WTC11 (cell line): Measurements from ENCODE around the gene DRD2. TPM values are rescaled to one million over a fixed set of nuclear protein-coding genes. Genes with fewer than 3 reads are reported as not detected.

Experiments used
- ATAC-seq: fragments of 200-7000 bp; cut with Tn5 transposase; 2 replicates; pipeline ENCODE4 v1.10.0; 2021; ENCODE audit warnings: mild to moderate bottlenecking, moderate library complexity
- CTCF ChIA-PET: fragments of 300-600 bp; sonication (Branson Sonifier 250); formaldehyde crosslinking; loops from one replicate; lab custom pipeline; 2021; ENCODE audit warnings: antibody characterized with exemption; lab: Charles Lee
- POLR2A ChIA-PET: fragments of 350-600 bp; sonication (Branson Sonifier 250); formaldehyde crosslinking; loops from one replicate; lab custom pipeline; 2021; ENCODE audit warnings: antibody characterized with exemption; lab: Charles Lee
- DNase-seq: peaks from one replicate; pipeline ENCODE4 v3.0.0; 2021; ENCODE audit warnings: low spot score
- H3K27ac Mint-ChIP-seq: 2 replicates; pipeline ENCODE4 v1.8.0; 2021; ENCODE audit warnings: mixed read lengths
- H3K27me3 Mint-ChIP-seq: 2 replicates; pipeline ENCODE4 v1.8.0; 2021; ENCODE audit warnings: low read depth, mild to moderate bottlenecking, moderate library complexity, mixed read lengths
- H3K36me3 Mint-ChIP-seq: 2 replicates; pipeline ENCODE4 v1.8.0; 2021; ENCODE audit warnings: mixed read lengths
- H3K4me1 Mint-ChIP-seq: 2 replicates; pipeline ENCODE4 v1.8.0; 2022; ENCODE audit warnings: mixed read lengths
- H3K4me3 Mint-ChIP-seq: 2 replicates; pipeline ENCODE4 v1.8.0; 2021; ENCODE audit warnings: mild to moderate bottlenecking, moderate library complexity, mixed read lengths
- H3K9me3 Mint-ChIP-seq: 2 replicates; pipeline ENCODE4 v1.8.0; 2021; ENCODE audit warnings: mixed read lengths
- FOXJ3 ChIP-seq: sonication (generic); formaldehyde crosslinking; IDR thresholded peaks from 2 replicates; pipeline ENCODE4 v1.9.0; 2021; ENCODE audit warnings: missing genetic modification reagents, mild to moderate bottlenecking, borderline replicate concordance
- GTF2I ChIP-seq: fragments of 250-450 bp; sonication (Bioruptor Pico); conservative IDR thresholded peaks from 2 replicates; pipeline ENCODE4 v1.4.0; 2021; ENCODE audit warnings: mild to moderate bottlenecking
- JAZF1 ChIP-seq: fragments of 250-450 bp; sonication (Bioruptor Pico); IDR thresholded peaks from 2 replicates; pipeline ENCODE4 v1.9.0; 2021; ENCODE audit warnings: moderate library complexity, mild to moderate bottlenecking, inconsistent platforms
- JUN ChIP-seq: sonication (generic); formaldehyde crosslinking; IDR thresholded peaks from 2 replicates; pipeline ENCODE4 v1.8.0; 2023; ENCODE audit warnings: mild to moderate bottlenecking, missing genetic modification reagents
- NR2C2 ChIP-seq: sonication (generic); formaldehyde crosslinking; IDR thresholded peaks from 2 replicates; pipeline ENCODE4 v1.8.0; 2022; ENCODE audit warnings: mild to moderate bottlenecking, missing genetic modification reagents
- SP1 ChIP-seq: sonication (generic); formaldehyde crosslinking; conservative IDR thresholded peaks from 2 replicates; pipeline ENCODE4 v1.8.1; 2022; ENCODE audit warnings: missing genetic modification reagents
- ZNF121 ChIP-seq: sonication (generic); formaldehyde crosslinking; IDR thresholded peaks from 2 replicates; pipeline ENCODE4 v1.8.0; 2023; ENCODE audit warnings: missing genetic modification reagents
- ZNF219 ChIP-seq: sonication (generic); formaldehyde crosslinking; IDR thresholded peaks from 2 replicates; pipeline ENCODE4 v1.8.0; 2023; ENCODE audit warnings: missing genetic modification reagents, mild to moderate bottlenecking, borderline replicate concordance
- total RNA-seq: library from RNA; stranded (reverse); gene quantifications from 3 replicates; pipeline ENCODE4 v1.2.3, GENCODE V29; 2021
- TF ChIP-seq, protein P1 (sequence below): sonication (generic); formaldehyde crosslinking; IDR thresholded peaks from 2 replicates; pipeline ENCODE4 v1.8.0; 2022; ENCODE audit warnings: missing genetic modification reagents
- TF ChIP-seq, protein P2 (sequence below): sonication (generic); formaldehyde crosslinking; IDR thresholded peaks from 2 replicates; pipeline ENCODE4 v1.8.1; 2022; ENCODE audit warnings: mild to moderate bottlenecking, moderate library complexity, missing genetic modification reagents
- TF ChIP-seq, protein P3 (sequence below): sonication (generic); formaldehyde crosslinking; IDR thresholded peaks from 2 replicates; pipeline ENCODE4 v1.8.1; 2023; ENCODE audit warnings: mild to moderate bottlenecking, missing genetic modification reagents, moderate library complexity
- TF ChIP-seq, protein P4 (sequence below): sonication (generic); formaldehyde crosslinking; IDR thresholded peaks from 2 replicates; pipeline ENCODE4 v1.8.1; 2023; ENCODE audit warnings: mild to moderate bottlenecking, missing genetic modification reagents, borderline replicate concordance
- TF ChIP-seq, protein P5 (sequence below): fragments of 250-450 bp; sonication (Bioruptor Pico); IDR thresholded peaks from 2 replicates; pipeline ENCODE4 v1.9.0; 2021; ENCODE audit warnings: mild to moderate bottlenecking
- TF ChIP-seq, protein P6 (sequence below): fragments of 250-450 bp; sonication (Bioruptor Pico); IDR thresholded peaks from 2 replicates; pipeline ENCODE4 v2.1.2; 2022; ENCODE audit warnings: mild to moderate bottlenecking, moderate library complexity
- TF ChIP-seq, protein P7 (sequence below): sonication (generic); formaldehyde crosslinking; IDR thresholded peaks from 2 replicates; pipeline ENCODE4 v1.8.0; 2022; ENCODE audit warnings: mild to moderate bottlenecking, missing genetic modification reagents
- TF ChIP-seq, protein P8 (sequence below): fragments of 200-600 bp; IDR thresholded peaks from 2 replicates; pipeline ENCODE4 v1.8.0; 2022; ENCODE audit warnings: antibody characterized with exemption
- TF ChIP-seq, protein P9 (sequence below): sonication (generic); formaldehyde crosslinking; conservative IDR thresholded peaks from 2 replicates; pipeline ENCODE4 v1.8.1; 2023; ENCODE audit warnings: mild to moderate bottlenecking, low read depth, missing genetic modification reagents, moderate library complexity

Gene DRD2
- total RNA-seq, 1 experiment from 2014 or later = 0.20 TPM

DNA sequence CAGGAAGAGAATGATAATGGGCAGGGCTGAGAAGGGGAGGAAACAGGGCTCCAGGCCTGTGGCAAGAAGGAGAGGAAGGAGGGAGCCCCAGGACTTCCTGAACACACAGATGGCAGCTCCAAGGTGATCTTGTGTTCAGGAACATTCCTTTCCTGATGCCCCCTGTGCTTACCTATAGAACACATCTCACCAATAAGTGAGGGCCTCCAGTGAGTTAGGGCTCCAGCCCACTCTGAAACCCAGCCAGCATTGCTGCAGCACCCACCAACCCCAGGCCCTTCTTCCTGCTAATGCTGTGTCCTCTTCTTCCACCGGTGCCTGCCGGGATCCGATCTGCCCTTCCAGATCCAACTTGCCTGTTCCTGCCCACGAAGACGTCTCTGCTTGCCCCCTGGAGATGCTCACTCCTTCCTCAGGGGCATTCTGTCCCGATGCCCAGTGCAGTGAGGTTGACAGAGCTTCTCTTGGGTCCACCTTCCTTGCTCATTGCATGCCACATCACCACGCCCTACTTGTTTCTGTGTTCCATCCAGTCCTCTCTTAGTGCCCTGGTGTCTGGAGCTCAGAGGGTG is 70.3 kb downstream of the DRD2 start (continued):
- TF ChIP-seq, protein P1, sequence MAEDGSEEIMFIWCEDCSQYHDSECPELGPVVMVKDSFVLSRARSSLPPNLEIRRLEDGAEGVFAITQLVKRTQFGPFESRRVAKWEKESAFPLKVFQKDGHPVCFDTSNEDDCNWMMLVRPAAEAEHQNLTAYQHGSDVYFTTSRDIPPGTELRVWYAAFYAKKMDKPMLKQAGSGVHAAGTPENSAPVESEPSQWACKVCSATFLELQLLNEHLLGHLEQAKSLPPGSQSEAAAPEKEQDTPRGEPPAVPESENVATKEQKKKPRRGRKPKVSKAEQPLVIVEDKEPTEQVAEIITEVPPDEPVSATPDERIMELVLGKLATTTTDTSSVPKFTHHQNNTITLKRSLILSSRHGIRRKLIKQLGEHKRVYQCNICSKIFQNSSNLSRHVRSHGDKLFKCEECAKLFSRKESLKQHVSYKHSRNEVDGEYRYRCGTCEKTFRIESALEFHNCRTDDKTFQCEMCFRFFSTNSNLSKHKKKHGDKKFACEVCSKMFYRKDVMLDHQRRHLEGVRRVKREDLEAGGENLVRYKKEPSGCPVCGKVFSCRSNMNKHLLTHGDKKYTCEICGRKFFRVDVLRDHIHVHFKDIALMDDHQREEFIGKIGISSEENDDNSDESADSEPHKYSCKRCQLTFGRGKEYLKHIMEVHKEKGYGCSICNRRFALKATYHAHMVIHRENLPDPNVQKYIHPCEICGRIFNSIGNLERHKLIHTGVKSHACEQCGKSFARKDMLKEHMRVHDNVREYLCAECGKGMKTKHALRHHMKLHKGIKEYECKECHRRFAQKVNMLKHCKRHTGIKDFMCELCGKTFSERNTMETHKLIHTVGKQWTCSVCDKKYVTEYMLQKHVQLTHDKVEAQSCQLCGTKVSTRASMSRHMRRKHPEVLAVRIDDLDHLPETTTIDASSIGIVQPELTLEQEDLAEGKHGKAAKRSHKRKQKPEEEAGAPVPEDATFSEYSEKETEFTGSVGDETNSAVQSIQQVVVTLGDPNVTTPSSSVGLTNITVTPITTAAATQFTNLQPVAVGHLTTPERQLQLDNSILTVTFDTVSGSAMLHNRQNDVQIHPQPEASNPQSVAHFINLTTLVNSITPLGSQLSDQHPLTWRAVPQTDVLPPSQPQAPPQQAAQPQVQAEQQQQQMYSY (CRISPR knock-in tag) = no peak

DNA sequence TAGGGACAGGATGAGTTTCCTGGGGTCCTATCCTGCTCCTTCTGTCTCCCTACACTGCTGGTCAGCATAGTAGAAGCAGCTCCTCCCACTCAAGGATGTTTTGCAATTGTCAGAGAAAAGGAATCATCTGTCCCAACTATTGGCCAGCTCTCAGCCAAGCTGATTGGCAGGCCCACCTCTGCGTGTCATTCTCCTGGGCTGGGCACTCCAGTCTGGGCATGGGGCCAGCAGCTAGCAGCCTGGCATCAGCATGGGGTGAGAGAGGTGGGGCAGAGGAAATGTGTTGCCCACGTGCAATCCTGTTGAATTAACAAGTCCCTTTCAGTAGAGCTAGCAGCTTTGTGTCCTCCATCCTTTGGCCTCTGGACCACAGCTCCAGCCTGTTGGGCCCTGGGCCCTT is 73.5 kb downstream of the DRD2 start:
- no peaks in the 10 kb centered on the region for H3K27me3 Mint-ChIP-seq
- H3K36me3 Mint-ChIP-seq = no peaks in the 10 kb centered on the region
- DNase-seq (no peak), ATAC-seq (no peak)
- H3K27ac Mint-ChIP-seq = no peak overlapping the region
- ChIA-PET CTCF (interaction anchor here (1.3 kb wide), 1 partner anchor 14 kb away, joined by 3 read pairs; the partner anchor contains the start of gene ANKK1), POLR2A (no interaction called here)
- TF ChIP-seq FOXJ3 (CRISPR knock-in tag) = no peak
- TF ChIP-seq, protein P2, sequence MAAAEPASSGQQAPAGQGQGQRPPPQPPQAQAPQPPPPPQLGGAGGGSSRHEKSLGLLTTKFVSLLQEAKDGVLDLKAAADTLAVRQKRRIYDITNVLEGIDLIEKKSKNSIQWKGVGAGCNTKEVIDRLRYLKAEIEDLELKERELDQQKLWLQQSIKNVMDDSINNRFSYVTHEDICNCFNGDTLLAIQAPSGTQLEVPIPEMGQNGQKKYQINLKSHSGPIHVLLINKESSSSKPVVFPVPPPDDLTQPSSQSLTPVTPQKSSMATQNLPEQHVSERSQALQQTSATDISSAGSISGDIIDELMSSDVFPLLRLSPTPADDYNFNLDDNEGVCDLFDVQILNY = no peak
- TF ChIP-seq, protein P3, sequence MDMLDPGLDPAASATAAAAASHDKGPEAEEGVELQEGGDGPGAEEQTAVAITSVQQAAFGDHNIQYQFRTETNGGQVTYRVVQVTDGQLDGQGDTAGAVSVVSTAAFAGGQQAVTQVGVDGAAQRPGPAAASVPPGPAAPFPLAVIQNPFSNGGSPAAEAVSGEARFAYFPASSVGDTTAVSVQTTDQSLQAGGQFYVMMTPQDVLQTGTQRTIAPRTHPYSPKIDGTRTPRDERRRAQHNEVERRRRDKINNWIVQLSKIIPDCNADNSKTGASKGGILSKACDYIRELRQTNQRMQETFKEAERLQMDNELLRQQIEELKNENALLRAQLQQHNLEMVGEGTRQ (CRISPR knock-in tag) = no peak
- no peak for TF ChIP-seq JUN (CRISPR knock-in tag)
- TF ChIP-seq, protein P4, sequence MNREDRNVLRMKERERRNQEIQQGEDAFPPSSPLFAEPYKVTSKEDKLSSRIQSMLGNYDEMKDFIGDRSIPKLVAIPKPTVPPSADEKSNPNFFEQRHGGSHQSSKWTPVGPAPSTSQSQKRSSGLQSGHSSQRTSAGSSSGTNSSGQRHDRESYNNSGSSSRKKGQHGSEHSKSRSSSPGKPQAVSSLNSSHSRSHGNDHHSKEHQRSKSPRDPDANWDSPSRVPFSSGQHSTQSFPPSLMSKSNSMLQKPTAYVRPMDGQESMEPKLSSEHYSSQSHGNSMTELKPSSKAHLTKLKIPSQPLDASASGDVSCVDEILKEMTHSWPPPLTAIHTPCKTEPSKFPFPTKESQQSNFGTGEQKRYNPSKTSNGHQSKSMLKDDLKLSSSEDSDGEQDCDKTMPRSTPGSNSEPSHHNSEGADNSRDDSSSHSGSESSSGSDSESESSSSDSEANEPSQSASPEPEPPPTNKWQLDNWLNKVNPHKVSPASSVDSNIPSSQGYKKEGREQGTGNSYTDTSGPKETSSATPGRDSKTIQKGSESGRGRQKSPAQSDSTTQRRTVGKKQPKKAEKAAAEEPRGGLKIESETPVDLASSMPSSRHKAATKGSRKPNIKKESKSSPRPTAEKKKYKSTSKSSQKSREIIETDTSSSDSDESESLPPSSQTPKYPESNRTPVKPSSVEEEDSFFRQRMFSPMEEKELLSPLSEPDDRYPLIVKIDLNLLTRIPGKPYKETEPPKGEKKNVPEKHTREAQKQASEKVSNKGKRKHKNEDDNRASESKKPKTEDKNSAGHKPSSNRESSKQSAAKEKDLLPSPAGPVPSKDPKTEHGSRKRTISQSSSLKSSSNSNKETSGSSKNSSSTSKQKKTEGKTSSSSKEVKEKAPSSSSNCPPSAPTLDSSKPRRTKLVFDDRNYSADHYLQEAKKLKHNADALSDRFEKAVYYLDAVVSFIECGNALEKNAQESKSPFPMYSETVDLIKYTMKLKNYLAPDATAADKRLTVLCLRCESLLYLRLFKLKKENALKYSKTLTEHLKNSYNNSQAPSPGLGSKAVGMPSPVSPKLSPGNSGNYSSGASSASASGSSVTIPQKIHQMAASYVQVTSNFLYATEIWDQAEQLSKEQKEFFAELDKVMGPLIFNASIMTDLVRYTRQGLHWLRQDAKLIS (CRISPR knock-in tag) = no peak
- TF ChIP-seq, protein P5, sequence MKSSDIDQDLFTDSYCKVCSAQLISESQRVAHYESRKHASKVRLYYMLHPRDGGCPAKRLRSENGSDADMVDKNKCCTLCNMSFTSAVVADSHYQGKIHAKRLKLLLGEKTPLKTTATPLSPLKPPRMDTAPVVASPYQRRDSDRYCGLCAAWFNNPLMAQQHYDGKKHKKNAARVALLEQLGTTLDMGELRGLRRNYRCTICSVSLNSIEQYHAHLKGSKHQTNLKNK (CRISPR knock-in tag) = no peak
- no peak for TF ChIP-seq GTF2I
- no peak for TF ChIP-seq ZNF121 (CRISPR knock-in tag)
- TF ChIP-seq, protein P6, sequence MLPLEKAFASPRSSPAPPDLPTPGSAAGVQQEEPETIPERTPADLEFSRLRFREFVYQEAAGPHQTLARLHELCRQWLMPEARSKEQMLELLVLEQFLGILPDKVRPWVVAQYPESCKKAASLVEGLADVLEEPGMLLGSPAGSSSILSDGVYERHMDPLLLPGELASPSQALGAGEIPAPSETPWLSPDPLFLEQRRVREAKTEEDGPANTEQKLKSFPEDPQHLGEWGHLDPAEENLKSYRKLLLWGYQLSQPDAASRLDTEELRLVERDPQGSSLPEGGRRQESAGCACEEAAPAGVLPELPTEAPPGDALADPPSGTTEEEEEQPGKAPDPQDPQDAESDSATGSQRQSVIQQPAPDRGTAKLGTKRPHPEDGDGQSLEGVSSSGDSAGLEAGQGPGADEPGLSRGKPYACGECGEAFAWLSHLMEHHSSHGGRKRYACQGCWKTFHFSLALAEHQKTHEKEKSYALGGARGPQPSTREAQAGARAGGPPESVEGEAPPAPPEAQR (CRISPR knock-in tag) = no peak
- TF ChIP-seq, protein P7, sequence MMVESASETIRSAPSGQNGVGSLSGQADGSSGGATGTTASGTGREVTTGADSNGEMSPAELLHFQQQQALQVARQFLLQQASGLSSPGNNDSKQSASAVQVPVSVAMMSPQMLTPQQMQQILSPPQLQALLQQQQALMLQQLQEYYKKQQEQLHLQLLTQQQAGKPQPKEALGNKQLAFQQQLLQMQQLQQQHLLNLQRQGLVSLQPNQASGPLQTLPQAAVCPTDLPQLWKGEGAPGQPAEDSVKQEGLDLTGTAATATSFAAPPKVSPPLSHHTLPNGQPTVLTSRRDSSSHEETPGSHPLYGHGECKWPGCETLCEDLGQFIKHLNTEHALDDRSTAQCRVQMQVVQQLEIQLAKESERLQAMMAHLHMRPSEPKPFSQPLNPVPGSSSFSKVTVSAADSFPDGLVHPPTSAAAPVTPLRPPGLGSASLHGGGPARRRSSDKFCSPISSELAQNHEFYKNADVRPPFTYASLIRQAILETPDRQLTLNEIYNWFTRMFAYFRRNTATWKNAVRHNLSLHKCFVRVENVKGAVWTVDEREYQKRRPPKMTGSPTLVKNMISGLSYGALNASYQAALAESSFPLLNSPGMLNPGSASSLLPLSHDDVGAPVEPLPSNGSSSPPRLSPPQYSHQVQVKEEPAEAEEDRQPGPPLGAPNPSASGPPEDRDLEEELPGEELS (CRISPR knock-in tag) = no peak
- TF ChIP-seq NR2C2 = no peak
- TF ChIP-seq SP1 = no peak
- TF ChIP-seq ZNF219 = no peak
- TF ChIP-seq, protein P8, sequence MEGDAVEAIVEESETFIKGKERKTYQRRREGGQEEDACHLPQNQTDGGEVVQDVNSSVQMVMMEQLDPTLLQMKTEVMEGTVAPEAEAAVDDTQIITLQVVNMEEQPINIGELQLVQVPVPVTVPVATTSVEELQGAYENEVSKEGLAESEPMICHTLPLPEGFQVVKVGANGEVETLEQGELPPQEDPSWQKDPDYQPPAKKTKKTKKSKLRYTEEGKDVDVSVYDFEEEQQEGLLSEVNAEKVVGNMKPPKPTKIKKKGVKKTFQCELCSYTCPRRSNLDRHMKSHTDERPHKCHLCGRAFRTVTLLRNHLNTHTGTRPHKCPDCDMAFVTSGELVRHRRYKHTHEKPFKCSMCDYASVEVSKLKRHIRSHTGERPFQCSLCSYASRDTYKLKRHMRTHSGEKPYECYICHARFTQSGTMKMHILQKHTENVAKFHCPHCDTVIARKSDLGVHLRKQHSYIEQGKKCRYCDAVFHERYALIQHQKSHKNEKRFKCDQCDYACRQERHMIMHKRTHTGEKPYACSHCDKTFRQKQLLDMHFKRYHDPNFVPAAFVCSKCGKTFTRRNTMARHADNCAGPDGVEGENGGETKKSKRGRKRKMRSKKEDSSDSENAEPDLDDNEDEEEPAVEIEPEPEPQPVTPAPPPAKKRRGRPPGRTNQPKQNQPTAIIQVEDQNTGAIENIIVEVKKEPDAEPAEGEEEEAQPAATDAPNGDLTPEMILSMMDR = no peak
- TF ChIP-seq JAZF1 = no peak
- TF ChIP-seq, protein P9, sequence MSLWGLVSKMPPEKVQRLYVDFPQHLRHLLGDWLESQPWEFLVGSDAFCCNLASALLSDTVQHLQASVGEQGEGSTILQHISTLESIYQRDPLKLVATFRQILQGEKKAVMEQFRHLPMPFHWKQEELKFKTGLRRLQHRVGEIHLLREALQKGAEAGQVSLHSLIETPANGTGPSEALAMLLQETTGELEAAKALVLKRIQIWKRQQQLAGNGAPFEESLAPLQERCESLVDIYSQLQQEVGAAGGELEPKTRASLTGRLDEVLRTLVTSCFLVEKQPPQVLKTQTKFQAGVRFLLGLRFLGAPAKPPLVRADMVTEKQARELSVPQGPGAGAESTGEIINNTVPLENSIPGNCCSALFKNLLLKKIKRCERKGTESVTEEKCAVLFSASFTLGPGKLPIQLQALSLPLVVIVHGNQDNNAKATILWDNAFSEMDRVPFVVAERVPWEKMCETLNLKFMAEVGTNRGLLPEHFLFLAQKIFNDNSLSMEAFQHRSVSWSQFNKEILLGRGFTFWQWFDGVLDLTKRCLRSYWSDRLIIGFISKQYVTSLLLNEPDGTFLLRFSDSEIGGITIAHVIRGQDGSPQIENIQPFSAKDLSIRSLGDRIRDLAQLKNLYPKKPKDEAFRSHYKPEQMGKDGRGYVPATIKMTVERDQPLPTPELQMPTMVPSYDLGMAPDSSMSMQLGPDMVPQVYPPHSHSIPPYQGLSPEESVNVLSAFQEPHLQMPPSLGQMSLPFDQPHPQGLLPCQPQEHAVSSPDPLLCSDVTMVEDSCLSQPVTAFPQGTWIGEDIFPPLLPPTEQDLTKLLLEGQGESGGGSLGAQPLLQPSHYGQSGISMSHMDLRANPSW (CRISPR knock-in tag) = no peak
- H3K9me3 Mint-ChIP-seq = no peaks in the 10 kb centered on the region
- no peak overlapping the region for H3K4me3 Mint-ChIP-seq
- H3K4me1 Mint-ChIP-seq = peaks cover 4% of the 10 kb centered on the region
